Left kidney (tissue), 2 donors: ENCODE results near the gene CADM2. TPM values are rescaled to one million over a fixed set of nuclear protein-coding genes. Genes with fewer than 3 reads are reported as not detected.
"Not testable (repeated sequence)": the region's sequence is repeated elsewhere in the genome, so short reads cannot be mapped to it uniquely, and the experiment has no call there.

ENCODE experiments used
- DNase-seq: peaks from one replicate; pipeline ENCODE4 v3.0.0-alpha.2; 2013
- polyA plus RNA-seq: library from polyadenylated mRNA; unstranded; fragments of 120-200 nt; gene quantifications from one replicate; pipeline ENCODE4 v1.2.1, GENCODE V29; 2013; ENCODE audit not compliant: insufficient read length

Gene CADM2
- polyA plus RNA-seq, 1 donor, result 0.52 TPM

GRCh38 chr3:85670634-85671205 is 711.9 kb downstream of the CADM2 start:
- no peak for DNase-seq

- no peak for DNase-seq
Observed at GRCh38 chr3:85672761-85673160, 714.0 kb downstream of the CADM2 start.

- no peak for DNase-seq
Observed at GRCh38 chr3:85678713-85679112, 719.9 kb downstream of the CADM2 start.

DNA sequence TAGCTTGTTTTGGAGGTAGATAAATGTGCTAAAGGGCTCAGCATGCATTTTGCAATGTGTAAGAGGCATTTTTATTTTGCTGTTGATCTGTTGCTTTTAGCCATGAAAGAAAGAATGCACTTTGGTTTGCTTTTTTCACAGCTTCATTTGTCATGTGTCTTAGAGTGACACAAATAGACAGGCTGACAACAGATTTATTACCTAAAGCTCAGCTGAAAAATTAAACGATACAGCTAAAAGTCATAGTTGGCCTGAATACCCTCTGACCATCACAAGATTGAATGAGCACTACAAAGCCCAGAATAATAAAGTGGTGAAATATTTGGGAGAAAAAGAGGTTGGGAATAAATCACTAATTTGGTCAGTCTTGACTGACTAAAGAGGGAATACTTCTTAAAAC is 723.1 kb downstream of the CADM2 start:
- DNase-seq, result no peak

DNA sequence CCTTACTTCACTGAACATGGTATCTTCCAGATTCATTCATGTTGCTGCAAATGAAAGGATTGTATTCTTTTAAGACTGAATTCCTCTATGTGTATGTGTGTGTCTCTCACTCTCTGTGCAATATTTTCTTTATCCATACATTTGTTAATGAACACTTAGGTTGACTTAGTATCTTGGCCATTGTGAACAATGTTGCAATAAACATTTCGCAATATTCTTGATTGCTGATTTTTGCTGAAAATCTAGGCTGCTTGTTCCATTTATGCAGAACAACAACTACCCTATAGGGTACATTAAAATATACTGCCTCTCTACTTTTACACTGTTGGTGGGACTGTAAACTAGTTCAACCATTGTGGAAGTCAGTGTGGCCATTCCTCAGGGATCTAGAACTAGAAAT is 732.4 kb downstream of the CADM2 start:
- DNase-seq, result no peak

GRCh38 chr3:85697156-85697555 is 738.4 kb downstream of the CADM2 start:
- DNase-seq, result no peak

DNA sequence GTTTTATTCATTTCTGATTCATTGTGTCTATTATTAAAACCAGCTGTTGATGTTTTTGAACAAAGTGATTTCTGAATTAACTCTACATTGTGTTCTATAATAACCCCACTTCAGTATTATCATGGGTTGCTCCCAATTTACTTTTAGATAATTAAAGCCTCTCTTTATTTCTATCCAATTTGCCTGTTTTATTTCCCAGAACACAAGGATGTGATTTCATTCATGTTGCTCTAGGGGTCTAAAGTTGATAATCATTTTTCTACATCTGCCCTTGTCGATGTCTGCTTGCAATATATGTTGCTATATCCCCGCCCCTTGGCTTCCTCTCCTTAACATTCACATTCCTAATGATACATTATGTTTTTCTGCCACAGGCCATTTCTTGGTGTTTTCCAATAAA is 747.3 kb downstream of the CADM2 start:
- no peak for DNase-seq

GRCh38 chr3:85708325-85708724 is 749.5 kb downstream of the CADM2 start:
- not testable (repeated sequence) for DNase-seq

DNA sequence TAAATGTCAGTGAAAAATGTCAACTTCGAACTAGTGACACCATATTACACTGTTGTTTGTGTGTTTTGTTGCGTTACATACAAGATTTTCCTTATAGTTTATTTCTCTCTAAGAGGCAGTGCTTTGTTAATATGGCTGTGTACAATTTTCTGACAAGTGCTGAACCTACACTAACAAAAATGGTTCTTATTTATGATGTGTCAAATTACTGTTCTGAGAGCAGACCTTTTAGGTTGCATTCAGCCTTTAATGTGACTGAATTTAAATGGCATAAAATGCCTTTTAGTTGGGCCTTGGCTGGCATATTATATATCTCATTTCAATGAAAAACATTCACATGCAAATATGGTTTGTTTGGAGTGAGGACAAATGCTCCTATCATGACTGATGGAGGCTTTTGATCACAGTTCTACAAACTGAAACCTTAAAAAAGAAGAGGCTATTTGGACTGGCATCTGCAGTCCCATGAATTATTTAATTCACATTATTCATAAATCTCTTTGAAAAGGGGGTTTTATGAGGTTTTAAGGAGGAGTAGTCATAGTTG is 750.6 kb downstream of the CADM2 start:
- no peak for DNase-seq

DNA sequence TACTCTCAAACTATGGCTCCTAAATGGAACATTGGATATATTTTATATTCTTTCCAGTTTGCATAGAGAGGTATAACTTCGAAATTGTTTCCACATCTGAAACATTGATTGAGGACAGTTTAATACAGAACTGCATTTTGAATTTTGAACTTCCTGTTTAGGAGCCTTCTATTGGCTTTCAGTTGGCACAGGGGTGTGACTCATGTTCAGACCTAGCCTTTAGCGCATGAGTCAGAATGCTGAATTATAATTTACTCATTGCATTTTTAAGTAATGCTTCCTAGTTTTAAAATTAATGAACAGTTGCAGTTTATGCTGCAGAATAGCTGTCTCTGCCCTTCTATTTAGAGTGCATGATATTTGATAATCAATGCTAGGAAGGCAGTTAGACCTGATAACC is 751.7 kb downstream of the CADM2 start:
- no peak for DNase-seq

DNA sequence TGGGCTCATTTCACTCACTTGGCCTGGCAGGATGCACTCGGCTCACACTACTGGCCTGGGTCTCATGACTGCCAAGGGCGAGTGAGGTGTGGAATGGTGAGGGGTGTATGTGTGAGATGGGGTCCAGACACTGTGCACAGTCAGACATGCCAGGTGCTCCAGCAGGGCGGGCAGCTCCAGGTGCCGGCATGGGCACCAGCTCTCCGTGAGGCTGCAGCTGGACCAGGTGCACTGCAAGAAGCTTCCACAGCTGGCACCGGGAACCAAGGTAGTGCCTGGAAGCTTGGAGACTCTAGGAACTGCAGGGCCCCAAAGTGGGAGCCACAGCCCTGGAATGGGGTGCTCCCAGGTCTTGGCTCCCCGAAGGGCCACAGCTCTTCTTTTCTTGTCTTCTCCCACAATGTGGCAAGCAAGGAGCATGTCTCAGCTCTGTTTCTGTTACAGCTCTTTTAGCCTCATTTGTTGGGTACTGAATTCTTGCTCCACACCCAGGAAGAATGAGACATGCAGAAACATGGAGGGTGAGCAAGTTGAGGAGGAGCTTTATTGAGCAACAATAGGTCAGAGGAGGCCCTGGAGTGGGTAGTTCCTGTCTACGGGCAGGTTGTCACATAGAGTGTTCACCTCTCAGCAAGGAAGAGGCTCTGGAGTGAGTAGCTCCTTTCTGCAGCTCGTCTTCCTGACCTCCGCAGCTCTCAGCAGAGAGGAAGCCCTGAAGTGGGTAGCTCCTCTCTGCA is 762.8 kb downstream of the CADM2 start:
- DNase-seq, result no peak

GRCh38 chr3:85725809-85726208 is 767.0 kb downstream of the CADM2 start:
- DNase-seq, result no peak

- DNase-seq, result no peak
Observed at GRCh38 chr3:85726241-85726640, 767.5 kb downstream of the CADM2 start.

GRCh38 chr3:85737846-85738245 is 779.1 kb downstream of the CADM2 start:
- no peak for DNase-seq

GRCh38 chr3:85740561-85740960 is 781.8 kb downstream of the CADM2 start:
- DNase-seq, result no peak

GRCh38 chr3:85758442-85758841 is 799.7 kb downstream of the CADM2 start:
- DNase-seq, result no peak

GRCh38 chr3:85760342-85760741 is 801.6 kb downstream of the CADM2 start:
- DNase-seq, result no peak

GRCh38 chr3:85780806-85781205 is 822.0 kb downstream of the CADM2 start:
- no peak for DNase-seq

GRCh38 chr3:85781806-85782205 is 823.0 kb downstream of the CADM2 start:
- DNase-seq, result no peak

DNA sequence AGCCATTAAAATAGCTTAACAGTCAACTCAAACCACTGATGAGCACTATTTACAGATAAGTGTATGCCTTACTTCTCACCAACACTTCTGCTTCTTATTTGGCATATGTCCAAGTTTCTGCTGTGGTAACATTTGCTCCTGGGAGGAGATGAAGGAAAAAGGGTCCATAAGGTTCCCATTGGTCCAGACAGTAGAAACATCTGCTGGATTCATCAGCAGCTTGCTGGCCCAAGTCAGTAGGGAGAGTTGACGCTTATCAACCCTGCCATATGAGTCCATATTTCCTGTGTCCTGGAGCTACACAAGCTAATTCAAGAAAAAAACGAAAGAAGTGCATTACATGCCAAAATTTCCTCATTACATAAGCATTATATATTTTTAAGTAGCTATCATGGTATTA is 824.5 kb downstream of the CADM2 start:
- DNase-seq, result no peak

DNA sequence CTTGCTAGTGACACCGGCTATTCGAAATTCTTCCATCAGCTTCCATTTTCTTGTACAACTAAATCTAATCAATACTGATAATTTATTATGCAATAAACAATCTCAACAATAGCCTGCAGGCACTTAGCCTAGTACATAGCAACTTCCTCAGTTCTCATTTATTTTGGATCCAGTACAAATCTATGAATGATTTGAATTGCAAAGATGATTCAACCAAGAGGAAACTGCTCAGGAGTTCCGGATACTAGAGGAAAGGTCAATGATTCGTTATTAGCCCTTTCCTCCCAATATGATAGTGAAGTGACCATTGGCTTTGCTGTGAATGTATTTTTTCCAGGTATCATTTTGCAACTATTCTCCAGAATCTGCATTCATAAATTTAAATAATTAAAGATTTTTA is 827.0 kb downstream of the CADM2 start:
- DNase-seq, result no peak

- DNase-seq, result no peak
Observed at GRCh38 chr3:85790445-85791030, 831.7 kb downstream of the CADM2 start.

- DNase-seq, result no peak
Observed at GRCh38 chr3:85796140-85796539, 837.4 kb downstream of the CADM2 start.

GRCh38 chr3:85800676-85801075 is 841.9 kb downstream of the CADM2 start:
- DNase-seq, result no peak
